H9 (cell line): ENCODE data around the gene MTMR1. TPM values are rescaled to one million over a fixed set of nuclear protein-coding genes. Genes with fewer than 3 reads are reported as not detected.

Experiments used
- DNase-seq: peaks from one replicate; pipeline ENCODE4 v3.0.0-alpha.2; 2017
- H2AFZ ChIP-seq: one replicate; pipeline ENCODE4 v1.6.1; 2013; ENCODE audit warnings: mild to moderate bottlenecking, low read length, control low read depth, moderate library complexity
- H2AK5ac ChIP-seq: 2 replicates; pipeline ENCODE4 v1.6.1; 2013; ENCODE audit warnings: low read length, control low read depth, mixed read lengths; ENCODE audit not compliant: insufficient read length
- H2BK120ac ChIP-seq: one replicate; pipeline ENCODE4 v1.6.1; 2013; ENCODE audit warnings: low read depth, mild to moderate bottlenecking, low read length, control low read depth, inconsistent platforms; ENCODE audit not compliant: poor library complexity, severe bottlenecking
- H2BK12ac ChIP-seq: 2 replicates; pipeline ENCODE4 v1.6.1; 2013; ENCODE audit warnings: low read length, control low read depth, mixed read lengths, low read depth; ENCODE audit not compliant: insufficient read length
- H2BK15ac ChIP-seq: 2 replicates; pipeline ENCODE4 v1.6.1; 2013; ENCODE audit warnings: low read depth, low read length, control low read depth
- H2BK20ac ChIP-seq: one replicate; pipeline ENCODE4 v1.6.1; 2013; ENCODE audit warnings: low read depth, mild to moderate bottlenecking, low read length, control low read depth, inconsistent platforms; ENCODE audit not compliant: poor library complexity, severe bottlenecking
- H2BK5ac ChIP-seq: 2 replicates; pipeline ENCODE4 v1.6.1; 2013; ENCODE audit warnings: low read length, control low read depth, mixed read lengths; ENCODE audit not compliant: insufficient read length
- H3K14ac ChIP-seq: 2 replicates; pipeline ENCODE4 v1.6.1; 2013; ENCODE audit warnings: low read length, control low read depth; ENCODE audit not compliant: insufficient read depth
- H3K18ac ChIP-seq: 2 replicates; pipeline ENCODE4 v1.6.1; 2013; ENCODE audit warnings: low read depth, mild to moderate bottlenecking, mixed read lengths, low read length, control low read depth; ENCODE audit not compliant: insufficient read length
- H3K23ac ChIP-seq: 2 replicates; pipeline ENCODE4 v1.6.1; 2013; ENCODE audit warnings: low read length, control low read depth, mixed read lengths, low read depth; ENCODE audit not compliant: insufficient read length
- H3K23me2 ChIP-seq: 2 replicates; pipeline ENCODE4 v1.6.1; 2013; ENCODE audit warnings: low read depth, mild to moderate bottlenecking, mixed read lengths, low read length, control low read depth; ENCODE audit not compliant: insufficient read length, poor library complexity, severe bottlenecking
- H3K27ac ChIP-seq: 2 replicates; pipeline ENCODE4 v1.5.1; 2013; ENCODE audit warnings: low read length, control low read depth, mixed read lengths, low read depth; ENCODE audit not compliant: insufficient read length
- H3K27me3 ChIP-seq: 2 replicates; pipeline ENCODE4 v1.6.1; 2013; ENCODE audit warnings: low read length, control low read depth, inconsistent platforms; ENCODE audit not compliant: insufficient read depth
- H3K4ac ChIP-seq: 2 replicates; pipeline ENCODE4 v1.6.1; 2013; ENCODE audit warnings: low read depth, mild to moderate bottlenecking, control low read depth, inconsistent platforms, low read length, moderate library complexity
- H3K4me1 ChIP-seq: 2 replicates; pipeline ENCODE4 v1.6.1; 2013; ENCODE audit warnings: low read length, control low read depth, inconsistent platforms; ENCODE audit not compliant: insufficient read depth
- H3K4me2 ChIP-seq: 2 replicates; pipeline ENCODE4 v1.6.1; 2013; ENCODE audit warnings: low read length, control low read depth, mixed read lengths; ENCODE audit not compliant: insufficient read length, insufficient read depth
- H3K56ac ChIP-seq: 2 replicates; pipeline ENCODE4 v1.6.1; 2013; ENCODE audit warnings: low read depth, mild to moderate bottlenecking, mixed read lengths, low read length, control low read depth; ENCODE audit not compliant: insufficient read length
- H3K79me1 ChIP-seq: 2 replicates; pipeline ENCODE4 v1.6.1; 2013; ENCODE audit warnings: low read depth, mild to moderate bottlenecking, moderate library complexity, low read length, control low read depth, inconsistent platforms; ENCODE audit not compliant: insufficient read depth, poor library complexity, severe bottlenecking
- H3K79me2 ChIP-seq: 2 replicates; pipeline ENCODE4 v1.6.1; 2013; ENCODE audit warnings: low read length, control low read depth, inconsistent platforms; ENCODE audit not compliant: insufficient read depth
- H3K9ac ChIP-seq: 2 replicates; pipeline ENCODE4 v1.6.1; 2013; ENCODE audit warnings: low read length, control low read depth, mixed read lengths; ENCODE audit not compliant: insufficient read length; ENCODE audit errors: extremely low read depth
- H3K9me3 ChIP-seq: one replicate; pipeline ENCODE4 v1.6.1; 2013; ENCODE audit warnings: low read depth, low read length, inconsistent platforms; ENCODE audit not compliant: control insufficient read depth
- H3T11ph ChIP-seq: one replicate; pipeline ENCODE4 v1.6.1; 2013; ENCODE audit warnings: mild to moderate bottlenecking, low read length, control low read depth, inconsistent platforms
- H4K20me1 ChIP-seq: one replicate; pipeline ENCODE4 v1.6.1; 2013; ENCODE audit not compliant: control insufficient read depth, insufficient read length, insufficient read depth
- H4K5ac ChIP-seq: 2 replicates; pipeline ENCODE4 v1.6.1; 2013; ENCODE audit warnings: low read depth, mild to moderate bottlenecking, mixed read lengths, low read length, control low read depth; ENCODE audit not compliant: insufficient read length
- H4K8ac ChIP-seq: replicated peaks from 2 replicates; pipeline ENCODE4 v1.6.1; 2013; ENCODE audit warnings: low read length, control low read depth, mixed read lengths, low read depth; ENCODE audit not compliant: insufficient read length
- H4K91ac ChIP-seq: 2 replicates; pipeline ENCODE4 v1.6.1; 2013; ENCODE audit warnings: low read depth, mild to moderate bottlenecking, moderate library complexity, mixed read lengths, low read length, control low read depth; ENCODE audit not compliant: insufficient read length
- H3K27ac Mint-ChIP-seq, 3 experiments: 2 replicates in 2 of 3; 3 replicates in 1 of 3; pipeline ENCODE4 v1.8.0; 2020 to 2021; ENCODE audit warnings: mixed read lengths in 3 of 3, mild to moderate bottlenecking in 1 of 3, moderate library complexity in 1 of 3
- H3K27me3 Mint-ChIP-seq: 2 replicates; pipeline ENCODE4 v1.8.0; 2021; ENCODE audit warnings: low read depth, mild to moderate bottlenecking, moderate library complexity, mixed read lengths
- H3K36me3 Mint-ChIP-seq, 3 experiments: 2 replicates in 2 of 3; 3 replicates in 1 of 3; pipeline ENCODE4 v1.8.0; 2020 to 2021; ENCODE audit warnings: low read depth in 3 of 3, mixed read lengths in 3 of 3; ENCODE audit not compliant: insufficient read depth in 1 of 3
- H3K4me1 Mint-ChIP-seq, 2 experiments: 2 replicates each; pipeline ENCODE4 v1.8.0; 2020; ENCODE audit warnings: mixed read lengths in 2 of 2
- H3K4me3 Mint-ChIP-seq, 2 experiments: 2 replicates in 1 of 2; 3 replicates in 1 of 2; pipeline ENCODE4 v1.8.0; 2020 to 2021; ENCODE audit warnings: mild to moderate bottlenecking in 2 of 2, mixed read lengths in 2 of 2, moderate library complexity in 1 of 2
- H3K9me3 Mint-ChIP-seq, 2 experiments: 2 replicates in 1 of 2; 3 replicates in 1 of 2; pipeline ENCODE4 v1.8.0; 2020; ENCODE audit warnings: mild to moderate bottlenecking in 2 of 2, mixed read lengths in 2 of 2, moderate library complexity in 1 of 2
- WGBS: extraction: QIAGEN DNeasy Blood & Tissue Kit; methylation state at CpG from one replicate; pipeline ENCODE4 v1.1.7; 2013; ENCODE audit warnings: missing lambda C conversion rate, low lambda C conversion rate, mixed read lengths; ENCODE audit not compliant: insufficient read length; ENCODE audit errors: extremely low coverage; 5-methylcytosine and 5-hydroxymethylcytosine counted together
- total RNA-seq: library from RNA; stranded (reverse); gene quantifications from 2 replicates; pipeline ENCODE4 v1.2.1, GENCODE V29; 2021
- TF ChIP-seq, protein P1 (sequence below): fragments of 200-600 bp; sonication (generic); conservative IDR thresholded peaks from 3 replicates; pipeline ENCODE4 v1.8.0; 2021; ENCODE audit warnings: antibody characterized with exemption, mild to moderate bottlenecking

Gene MTMR1
- total RNA-seq, 1 experiment from 2014 or later: 25.2 TPM

DNA sequence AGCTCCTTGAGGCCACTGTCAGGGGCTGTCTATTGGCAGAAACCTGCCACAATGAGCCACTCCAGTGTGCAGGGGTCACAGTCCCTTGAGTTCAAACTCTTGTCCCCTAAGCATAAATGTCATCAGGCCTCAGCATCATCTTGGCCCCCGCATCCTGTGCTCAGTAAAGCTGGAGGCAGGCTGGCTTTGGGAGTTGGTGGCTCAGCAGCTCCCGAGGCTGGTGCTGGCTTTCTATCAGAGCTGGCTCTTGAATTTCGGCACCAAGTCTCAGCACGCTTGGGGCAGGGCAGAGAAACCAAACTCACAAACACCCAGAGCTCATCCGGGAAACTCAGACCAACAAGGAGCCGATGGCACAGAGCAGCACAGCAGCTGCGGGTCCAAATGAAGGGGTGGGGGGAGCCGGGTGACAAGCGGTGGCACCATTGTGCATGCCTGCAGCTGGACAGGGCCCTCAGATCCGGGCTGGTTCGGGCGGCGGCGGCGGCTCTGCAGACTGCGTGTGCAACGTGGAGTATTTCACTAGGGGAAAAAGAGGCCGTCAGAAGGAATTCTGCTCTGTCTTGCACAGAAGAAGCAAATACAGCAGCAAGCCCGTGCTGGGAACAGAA, 75.5 kb downstream of the MTMR1 start:
- Histone ChIP-seq H3T11ph (no peak overlapping the region), H4K20me1 (no peaks in the 10 kb centered on the region), H2BK20ac (no peak overlapping the region), H2BK120ac (no peak overlapping the region), H3K27ac (no peak overlapping the region), H3K27me3 (no peaks in the 10 kb centered on the region), H4K5ac (no peak overlapping the region), H2AFZ (no peak overlapping the region), H4K8ac (no peak overlapping the region), H3K14ac (no peak overlapping the region), H3K23me2 (peaks cover 3% of the 10 kb centered on the region), H3K9ac (no peak overlapping the region), H3K23ac (no peak overlapping the region), H2AK5ac (no peak overlapping the region), H3K79me2 (no peaks in the 10 kb centered on the region), H2BK12ac (no peak overlapping the region), H3K4ac (no peak overlapping the region), H2BK15ac (no peak overlapping the region), H3K79me1 (no peaks in the 10 kb centered on the region), H3K18ac (no peak overlapping the region), H2BK5ac (no peak overlapping the region), H3K9me3 (no peaks in the 10 kb centered on the region), H3K4me2 (no peak overlapping the region), H3K56ac (no peak overlapping the region), H3K4me1 (peaks cover 4% of the 10 kb centered on the region; the same call in 1 of the 2 replicates), H4K91ac (no peak overlapping the region)
- peaks cover 13 to 27% of the 10 kb centered on the region in 2 experiments for H3K4me1 Mint-ChIP-seq
- no peak overlapping the region for H3K27ac Mint-ChIP-seq
- TF ChIP-seq, protein P1, sequence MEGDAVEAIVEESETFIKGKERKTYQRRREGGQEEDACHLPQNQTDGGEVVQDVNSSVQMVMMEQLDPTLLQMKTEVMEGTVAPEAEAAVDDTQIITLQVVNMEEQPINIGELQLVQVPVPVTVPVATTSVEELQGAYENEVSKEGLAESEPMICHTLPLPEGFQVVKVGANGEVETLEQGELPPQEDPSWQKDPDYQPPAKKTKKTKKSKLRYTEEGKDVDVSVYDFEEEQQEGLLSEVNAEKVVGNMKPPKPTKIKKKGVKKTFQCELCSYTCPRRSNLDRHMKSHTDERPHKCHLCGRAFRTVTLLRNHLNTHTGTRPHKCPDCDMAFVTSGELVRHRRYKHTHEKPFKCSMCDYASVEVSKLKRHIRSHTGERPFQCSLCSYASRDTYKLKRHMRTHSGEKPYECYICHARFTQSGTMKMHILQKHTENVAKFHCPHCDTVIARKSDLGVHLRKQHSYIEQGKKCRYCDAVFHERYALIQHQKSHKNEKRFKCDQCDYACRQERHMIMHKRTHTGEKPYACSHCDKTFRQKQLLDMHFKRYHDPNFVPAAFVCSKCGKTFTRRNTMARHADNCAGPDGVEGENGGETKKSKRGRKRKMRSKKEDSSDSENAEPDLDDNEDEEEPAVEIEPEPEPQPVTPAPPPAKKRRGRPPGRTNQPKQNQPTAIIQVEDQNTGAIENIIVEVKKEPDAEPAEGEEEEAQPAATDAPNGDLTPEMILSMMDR: no peak
- DNase-seq: no peak
- WGBS: no CpG with 5 or more reads among the region's 19 CpGs
- peaks cover 2% of the 10 kb centered on the region for H3K27me3 Mint-ChIP-seq
- peaks cover 44 to 55% of the 10 kb centered on the region in 2 experiments for H3K9me3 Mint-ChIP-seq
- no peak overlapping the region for H3K4me3 Mint-ChIP-seq
- H3K36me3 Mint-ChIP-seq: peaks cover 2 to 23% (median 5%) of the 10 kb centered on the region in 3 experiments; a peak in 6 of 7 replicates
